ENCODE data around the gene ERC2.

ERC2 gene

GRCh38 chr3:55770077-55770476 lies 698.2 kb downstream of the ERC2 start:
- no peak for TF ChIP-seq CTCF (IDR thresholded peaks at IDR 0.05; ENCODE audit: control insufficient read depth, extremely low read depth, insufficient read depth)
- H3K4me3 ChIP-seq (ENCODE audit: low read depth, low read length): no peak overlapping the region
- no peak for DNase-seq (ENCODE audit: low read depth)

GRCh38 chr3:55766753-55767152 lies 701.5 kb downstream of the ERC2 start:
- TF ChIP-seq CTCF (IDR thresholded peaks at IDR 0.05; ENCODE audit: control insufficient read depth, extremely low read depth, insufficient read depth): no peak
- no peak overlapping the region for H3K4me3 ChIP-seq (ENCODE audit: low read depth, low read length)
- DNase-seq (ENCODE audit: low read depth): no peak

- H3K4me3 ChIP-seq (ENCODE audit: low read depth, low read length): no peak overlapping the region
- no peak for TF ChIP-seq CTCF (IDR thresholded peaks at IDR 0.05; ENCODE audit: control insufficient read depth, extremely low read depth, insufficient read depth)
- DNase-seq (ENCODE audit: low read depth): no peak
These were observed 702.2 kb downstream of the ERC2 start for GRCh38 chr3:55765906-55766701.

DNA sequence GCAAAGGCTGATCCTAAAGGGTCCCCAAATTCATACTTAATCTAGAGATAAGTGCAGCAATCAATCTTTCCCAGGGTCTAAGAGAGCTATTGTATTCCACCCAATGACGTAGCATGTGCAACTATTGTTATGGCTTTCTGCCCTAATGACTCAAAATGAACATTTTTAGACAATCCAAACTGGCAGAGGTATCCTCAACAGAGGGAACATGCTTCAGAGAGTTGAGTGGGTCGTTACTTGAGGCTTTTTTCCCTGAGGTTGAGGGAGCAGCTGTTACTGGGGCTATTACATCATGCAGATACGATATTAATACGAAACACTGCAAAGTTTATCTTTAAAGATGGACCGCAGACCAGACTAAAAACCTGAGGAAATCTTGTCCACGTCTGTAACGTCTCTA lies 702.9 kb downstream of the ERC2 start:
- no peak for TF ChIP-seq CTCF (IDR thresholded peaks at IDR 0.05; ENCODE audit: control insufficient read depth, extremely low read depth, insufficient read depth)
- no peak for DNase-seq (ENCODE audit: low read depth)
- no peak overlapping the region for H3K4me3 ChIP-seq (ENCODE audit: low read depth, low read length)

- no peak for TF ChIP-seq CTCF (IDR thresholded peaks at IDR 0.05; ENCODE audit: control insufficient read depth, extremely low read depth, insufficient read depth)
- H3K4me3 ChIP-seq (ENCODE audit: low read depth, low read length): no peak overlapping the region
- DNase-seq (ENCODE audit: low read depth): no peak
These were observed 711.3 kb downstream of the ERC2 start for GRCh38 chr3:55756976-55757375.

DNA sequence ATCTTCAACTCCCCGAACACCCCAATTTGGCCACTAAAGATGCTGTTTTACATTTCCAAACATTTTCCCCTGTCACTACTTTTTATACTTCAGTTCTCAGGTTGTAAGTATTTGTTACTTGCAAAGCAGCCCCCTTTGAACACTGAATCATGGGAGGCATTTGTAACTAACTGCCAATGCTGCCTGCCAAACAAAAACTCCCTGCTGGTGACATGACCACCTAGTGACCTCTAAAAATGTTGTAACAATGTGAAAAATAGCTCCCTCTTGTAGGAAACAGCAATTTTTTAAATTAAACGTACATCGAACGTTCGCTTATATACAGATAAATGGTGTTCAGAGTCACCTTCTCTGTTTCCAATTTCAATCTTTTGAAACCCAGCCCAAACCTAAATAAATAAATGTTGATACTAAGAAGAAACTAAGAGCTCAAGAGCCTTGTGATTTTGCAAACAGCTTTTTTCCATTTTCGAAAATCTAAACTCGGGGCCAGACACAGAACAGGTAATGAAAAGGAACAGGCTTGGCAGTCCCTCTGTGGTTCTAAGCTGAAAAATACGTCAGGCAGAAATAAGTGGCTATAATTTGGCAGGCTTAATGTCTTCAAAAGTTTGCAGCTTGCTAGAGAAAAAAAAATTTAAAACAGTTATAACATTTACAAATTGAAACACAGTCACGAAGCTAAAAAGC lies 712.6 kb downstream of the ERC2 start:
- TF ChIP-seq CTCF (IDR thresholded peaks at IDR 0.05; ENCODE audit: control insufficient read depth, extremely low read depth, insufficient read depth): no peak
- DNase-seq (ENCODE audit: low read depth): no peak
- no peak overlapping the region for H3K4me3 ChIP-seq (ENCODE audit: low read depth, low read length)

Data from LNCaP clone FGC (cell line).